A673 (cell line): Measurements from ENCODE around the gene CDH4. TPM values are rescaled to one million over a fixed set of nuclear protein-coding genes. Genes with fewer than 3 reads are reported as not detected.

ENCODE experiments used
- BruUV-seq: library from RNA; stranded (reverse); fragments of 400-500 nt; replicated peaks from 2 replicates; lab custom pipeline; 2021; lab: Mats Ljungman, UMichigan
- CTCF ChIA-PET: fragments of 300-600 bp; sonication (Branson Sonifier 250); formaldehyde crosslinking; loops from one replicate; lab custom pipeline; 2022; ENCODE audit warnings: antibody characterized with exemption; lab: Charles Lee
- POLR2A ChIA-PET: fragments of 300-600 bp; sonication (Branson Sonifier 250); formaldehyde crosslinking; loops from one replicate; lab custom pipeline; 2022; ENCODE audit warnings: antibody characterized with exemption; ENCODE audit not compliant: low non-redundant PET; lab: Charles Lee
- DNase-seq: peaks from one replicate; pipeline ENCODE4 v3.0.0-alpha.2; 2015; ENCODE audit warnings: low spot score
- H3K27ac ChIP-seq: fragments of 200-600 bp; sonication (generic); 2 replicates; pipeline ENCODE4 v1.5.1; 2016; ENCODE audit warnings: mixed run types, low read depth, mild to moderate bottlenecking, mixed read lengths, antibody characterized with exemption, low read length; ENCODE audit not compliant: poor library complexity, severe bottlenecking
- H3K27me3 ChIP-seq: fragments of 200-600 bp; sonication (generic); replicated peaks from 2 replicates; pipeline ENCODE4 v1.6.1; 2017; ENCODE audit warnings: mixed run types, low read depth, mild to moderate bottlenecking, mixed read lengths, antibody characterized with exemption, low read length; ENCODE audit not compliant: insufficient read depth, poor library complexity
- H3K36me3 ChIP-seq: fragments of 200-600 bp; sonication (generic); 2 replicates; pipeline ENCODE4 v1.6.1; 2016; ENCODE audit warnings: mixed run types, mild to moderate bottlenecking, mixed read lengths, antibody characterized with exemption, low read length; ENCODE audit not compliant: insufficient read depth, poor library complexity, severe bottlenecking
- H3K4me1 ChIP-seq: fragments of 200-600 bp; sonication (generic); 2 replicates; pipeline ENCODE4 v1.6.1; 2017; ENCODE audit warnings: mixed run types, mild to moderate bottlenecking, mixed read lengths, antibody characterized with exemption, low read length; ENCODE audit not compliant: insufficient read depth, poor library complexity, severe bottlenecking
- H3K4me3 ChIP-seq: fragments of 200-600 bp; sonication (generic); 2 replicates; pipeline ENCODE4 v1.5.1; 2016; ENCODE audit warnings: low read depth, mixed run types, mild to moderate bottlenecking, mixed read lengths, low read length; ENCODE audit not compliant: poor library complexity, severe bottlenecking
- H3K9me3 ChIP-seq: fragments of 200-600 bp; sonication (generic); 2 replicates; pipeline ENCODE4 v1.6.1; 2016; ENCODE audit warnings: mixed run types, low read depth, mild to moderate bottlenecking, mixed read lengths, antibody characterized with exemption, low read length; ENCODE audit not compliant: poor library complexity, severe bottlenecking
- CTCF ChIP-seq: fragments of 300-800, 200-600 bp; sonication (generic); conservative IDR thresholded peaks from 2 replicates; pipeline ENCODE4 v1.5.1; 2017; ENCODE audit warnings: low read depth, mild to moderate bottlenecking, antibody characterized with exemption, low read length, moderate library complexity, mixed read lengths
- EZH2 ChIP-seq: fragments of 200-600 bp; sonication (generic); IDR thresholded peaks from 2 replicates; pipeline ENCODE4 v1.6.1; 2017; ENCODE audit warnings: borderline replicate concordance, low read depth, mild to moderate bottlenecking, mixed read lengths, antibody characterized with exemption, low read length; ENCODE audit not compliant: poor library complexity, severe bottlenecking
- intact Hi-C: fragments of 100-400 bp; cut with micrococcal nuclease; formaldehyde crosslinking; loops from one replicate; pipeline ENCODE4 v1.10.0; 2022; ENCODE audit not compliant: unreplicated experiment
- total RNA-seq: library from RNA; stranded (reverse); gene quantifications from 2 replicates; pipeline ENCODE4 v1.2.3, GENCODE V29; 2021

The CDH4 gene
- total RNA-seq, 1 experiment from 2014 or later = 8.3 TPM

DNA sequence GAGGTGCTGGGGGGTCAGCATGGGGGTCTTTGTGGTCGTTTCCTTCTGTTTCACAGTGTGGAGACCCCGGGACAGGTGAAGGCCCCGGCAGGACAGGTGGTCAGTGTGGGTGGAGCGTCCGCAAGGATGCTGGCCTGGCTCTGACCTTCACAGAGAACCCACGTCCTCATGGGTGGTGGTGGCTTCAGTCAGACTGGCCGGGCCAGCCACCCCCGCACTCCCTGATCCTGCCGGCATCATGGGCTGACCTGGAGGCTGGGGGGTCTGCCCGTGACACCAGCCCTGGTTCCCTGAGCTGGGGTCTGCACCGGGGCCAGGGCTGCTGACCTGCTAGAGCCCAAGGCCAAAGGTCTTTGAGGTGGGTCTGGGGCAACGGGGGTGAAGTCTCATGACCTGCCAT, 41.9 kb downstream of the CDH4 start:
- no peaks in the 10 kb centered on the region for H3K9me3 ChIP-seq
- no peak overlapping the region for H3K4me3 ChIP-seq
- TF ChIP-seq EZH2 = no peak
- no peak for TF ChIP-seq CTCF
- no peak overlapping the region for H3K27ac ChIP-seq
- no TSS peak for BruUV-seq
- DNase-seq = no peak
- POLR2A ChIA-PET = no interaction called here
- intact Hi-C loops = no loop called here
- no peaks in the 10 kb centered on the region for H3K4me1 ChIP-seq
- H3K27me3 ChIP-seq = no peaks in the 10 kb centered on the region
- no peaks in the 10 kb centered on the region for H3K36me3 ChIP-seq
- CTCF ChIA-PET = no interaction called here

DNA sequence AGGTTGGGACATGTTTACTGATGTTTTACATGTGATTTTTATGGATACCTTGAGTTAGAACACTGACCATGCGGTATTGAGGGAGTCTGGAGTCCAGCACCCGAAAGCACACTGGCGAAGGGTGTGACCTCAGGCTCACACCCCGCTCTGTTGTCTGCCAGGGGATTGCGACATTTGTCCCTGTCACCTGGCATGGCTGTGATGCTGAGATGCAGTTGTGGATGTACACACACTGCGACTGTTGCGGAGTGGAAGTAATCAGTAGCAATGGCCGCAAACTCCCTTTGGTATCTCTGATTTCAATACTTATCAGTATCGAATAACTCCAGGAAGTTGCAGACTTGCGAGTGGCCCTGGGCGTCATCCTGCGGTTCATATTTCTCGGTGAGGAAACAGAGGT, 43.2 kb downstream of the CDH4 start:
- POLR2A ChIA-PET = no interaction called here
- no peaks in the 10 kb centered on the region for H3K9me3 ChIP-seq
- no peaks in the 10 kb centered on the region for H3K36me3 ChIP-seq
- H3K4me1 ChIP-seq = no peaks in the 10 kb centered on the region
- TF ChIP-seq CTCF = no peak
- no peak for TF ChIP-seq EZH2
- H3K27me3 ChIP-seq = no peaks in the 10 kb centered on the region
- intact Hi-C loops = no loop called here
- no peak overlapping the region for H3K4me3 ChIP-seq
- no peak overlapping the region for H3K27ac ChIP-seq
- no peak for DNase-seq
- CTCF ChIA-PET = no interaction called here
- BruUV-seq = no TSS peak

DNA sequence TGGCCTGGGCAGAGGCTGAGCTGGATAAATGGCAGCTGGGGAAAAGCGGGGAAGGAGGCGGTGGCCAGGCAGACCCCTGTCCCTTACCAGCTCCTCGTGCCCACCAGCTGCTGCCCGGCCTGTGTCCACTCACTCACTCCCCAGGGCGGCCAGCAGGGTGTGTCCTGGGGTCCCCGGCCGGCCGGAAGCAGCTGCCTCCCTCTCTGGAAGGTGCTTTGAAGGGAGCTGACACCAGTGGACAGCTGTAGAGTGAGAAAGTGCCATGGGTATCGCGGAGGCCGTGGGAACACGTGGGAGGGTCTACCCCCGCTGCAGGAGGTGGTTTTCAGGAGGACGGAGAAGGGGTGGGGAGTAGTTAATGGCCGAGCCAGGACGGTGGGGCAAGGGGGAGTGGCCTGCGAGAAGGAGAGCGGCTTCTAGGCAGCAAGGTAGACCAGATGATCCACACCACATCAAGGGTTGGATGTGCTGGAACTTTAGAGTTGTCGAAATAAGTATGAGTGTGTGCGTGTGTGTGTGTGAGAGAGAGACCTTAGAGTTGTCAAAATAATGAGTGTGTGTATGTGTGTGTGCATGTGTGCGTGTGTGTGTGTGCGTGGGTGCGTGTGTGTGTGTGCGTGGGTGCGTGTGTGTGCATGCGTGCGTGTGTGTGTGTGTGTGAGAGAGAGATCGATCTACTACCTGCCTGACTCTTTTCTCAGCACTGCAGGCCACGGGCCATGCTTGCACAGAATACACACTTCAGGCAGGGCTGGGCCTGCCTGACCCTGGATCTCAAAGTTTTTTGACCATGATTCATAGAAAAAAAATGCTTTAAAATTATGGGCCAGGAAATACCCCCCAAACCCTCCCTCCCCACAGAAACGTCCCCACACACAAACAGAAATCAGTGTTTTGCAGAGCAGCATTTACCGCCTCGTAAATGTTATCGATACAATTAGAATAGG, 43.9 kb downstream of the CDH4 start:
- CTCF ChIA-PET = no interaction called here
- TF ChIP-seq CTCF = no peak

More for the DNA sequence above, 43.9 kb downstream of the CDH4 start:
- Histone ChIP-seq H3K27ac (no peak overlapping the region), H3K4me3 (no peak overlapping the region), H3K36me3 (no peaks in the 10 kb centered on the region), H3K9me3 (no peaks in the 10 kb centered on the region), H3K4me1 (peaks cover 1% of the 10 kb centered on the region), H3K27me3 (no peaks in the 10 kb centered on the region)
- intact Hi-C loops = no loop called here
- POLR2A ChIA-PET = no interaction called here
- DNase-seq = no peak
- BruUV-seq = no TSS peak
